Measurements from ENCODE around the gene SPATA6L. TPM values are rescaled to one million over a fixed set of nuclear protein-coding genes. Genes with fewer than 3 reads are reported as not detected.

SPATA6L gene
- total and polyA plus RNA-seq, 11 donors, result 0.14 to 2.1 (median 0.55) TPM; not detected in 1

- ATAC-seq (no peak), DNase-seq (no peak)
- Histone ChIP-seq H3K27me3 (no peaks in the 10 kb centered on the region), H3K4me1 (peaks cover 0 to 8% (median 0%) of the 10 kb centered on the region in 12 donors), H3K36me3 (peaks cover 0 to 16% (median 0%) of the 10 kb centered on the region in 9 donors), H3K4me3 (no peak overlapping the region), H3K9me3 (no peaks in the 10 kb centered on the region), H3K27ac (no peak overlapping the region)
- no peak for TF ChIP-seq POLR2A (IDR thresholded peaks at IDR 0.05)
- no peak for TF ChIP-seq CTCF (IDR thresholded peaks at IDR 0.05)
- WGBS, 4 donors, result 89 to 93% (median 91%) methylated on average over 11 to 12 of the region's 12 CpGs
- intact Hi-C loops (cut with DNase I), result no loop called here
These were observed 83.3 kb downstream of the SPATA6L start for GRCh38 chr9:4583001-4583400.

GRCh38 chr9:4581861-4582565 lies 84.3 kb downstream of the SPATA6L start:
- no peaks in the 10 kb centered on the region for H3K9me3 ChIP-seq
- DNase-seq, result no peak
- H3K27me3 ChIP-seq, result no peaks in the 10 kb centered on the region
- H3K36me3 ChIP-seq, result peaks cover 0 to 18% (median 1%) of the 10 kb centered on the region in 9 donors
- 74 to 88% (median 85%) methylated on average over 1 of the region's 1 CpG for WGBS, 4 donors
- H3K4me1 ChIP-seq, result peaks cover 0 to 8% (median 0%) of the 10 kb centered on the region in 12 donors
- TF ChIP-seq POLR2A (IDR thresholded peaks at IDR 0.05), result no peak
- TF ChIP-seq CTCF (IDR thresholded peaks at IDR 0.05), result no peak
- no peak for ATAC-seq
- H3K4me3 ChIP-seq, result no peak overlapping the region
- intact Hi-C loops (cut with DNase I), result no loop called here
- H3K27ac ChIP-seq, result no peak overlapping the region

GRCh38 chr9:4581035-4581760 lies 85.1 kb downstream of the SPATA6L start:
- DNase-seq (no peak), ATAC-seq (no peak)
- Histone ChIP-seq H3K9me3 (no peaks in the 10 kb centered on the region), H3K36me3 (peaks cover 0 to 24% (median 3%) of the 10 kb centered on the region in 9 donors), H3K4me1 (peaks cover 0 to 8% (median 0%) of the 10 kb centered on the region in 12 donors), H3K4me3 (no peak overlapping the region), H3K27me3 (no peaks in the 10 kb centered on the region), H3K27ac (no peak overlapping the region)
- intact Hi-C loops (cut with DNase I), result no loop called here
- TF ChIP-seq CTCF (IDR thresholded peaks at IDR 0.05) (no peak), POLR2A (IDR thresholded peaks at IDR 0.05) (no peak)
- WGBS, 4 donors, result 72 to 82% (median 78%) methylated on average over 2 of the region's 2 CpGs

- intact Hi-C loops (cut with DNase I), result no loop called here
- ATAC-seq (no peak), DNase-seq (no peak)
- 78 to 85% (median 82%) methylated on average over 2 of the region's 2 CpGs for WGBS, 4 donors
- Histone ChIP-seq H3K9me3 (no peaks in the 10 kb centered on the region), H3K4me1 (peaks cover 0 to 8% (median 0%) of the 10 kb centered on the region in 12 donors), H3K27ac (no peak overlapping the region), H3K27me3 (no peaks in the 10 kb centered on the region), H3K36me3 (peaks cover 0 to 15% (median 8%) of the 10 kb centered on the region in 9 donors), H3K4me3 (no peak overlapping the region)
- no peak for TF ChIP-seq CTCF (IDR thresholded peaks at IDR 0.05)
- TF ChIP-seq POLR2A (IDR thresholded peaks at IDR 0.05), result no peak
These were observed 87.3 kb downstream of the SPATA6L start for GRCh38 chr9:4579001-4579400.
